Measurements from ENCODE around the gene PPP1R3G.

DNA sequence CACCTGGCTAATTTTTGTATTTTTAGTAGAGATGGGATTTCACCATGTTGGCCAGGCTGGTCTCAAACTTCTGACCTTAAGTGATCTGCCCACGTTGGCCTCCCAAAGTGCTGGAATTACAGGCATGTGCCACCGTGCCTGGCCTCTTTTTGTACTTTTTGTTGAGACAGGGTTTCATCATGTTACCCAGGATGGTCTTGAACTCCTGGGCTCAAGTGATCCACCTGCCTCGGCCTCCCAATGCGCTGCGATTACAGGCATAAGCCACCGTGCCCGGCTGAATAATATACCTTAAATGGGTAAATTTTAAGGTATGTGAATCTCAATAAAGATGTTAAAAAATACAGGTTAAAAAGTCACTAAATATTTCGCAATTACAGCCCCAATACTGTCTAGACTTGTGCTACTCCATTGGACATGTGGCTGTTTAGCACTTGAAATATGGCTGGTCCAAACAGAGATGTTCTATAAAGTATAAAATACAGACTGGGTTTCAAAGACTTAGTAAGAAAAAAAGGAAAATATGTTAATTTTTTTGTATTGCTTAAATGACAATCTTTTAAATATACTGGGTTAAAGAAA lies 42.1 kb downstream of the PPP1R3G start:
- no peak for TF ChIP-seq POLR2A (IDR thresholded peaks at IDR 0.05)
- TF ChIP-seq, protein P1, sequence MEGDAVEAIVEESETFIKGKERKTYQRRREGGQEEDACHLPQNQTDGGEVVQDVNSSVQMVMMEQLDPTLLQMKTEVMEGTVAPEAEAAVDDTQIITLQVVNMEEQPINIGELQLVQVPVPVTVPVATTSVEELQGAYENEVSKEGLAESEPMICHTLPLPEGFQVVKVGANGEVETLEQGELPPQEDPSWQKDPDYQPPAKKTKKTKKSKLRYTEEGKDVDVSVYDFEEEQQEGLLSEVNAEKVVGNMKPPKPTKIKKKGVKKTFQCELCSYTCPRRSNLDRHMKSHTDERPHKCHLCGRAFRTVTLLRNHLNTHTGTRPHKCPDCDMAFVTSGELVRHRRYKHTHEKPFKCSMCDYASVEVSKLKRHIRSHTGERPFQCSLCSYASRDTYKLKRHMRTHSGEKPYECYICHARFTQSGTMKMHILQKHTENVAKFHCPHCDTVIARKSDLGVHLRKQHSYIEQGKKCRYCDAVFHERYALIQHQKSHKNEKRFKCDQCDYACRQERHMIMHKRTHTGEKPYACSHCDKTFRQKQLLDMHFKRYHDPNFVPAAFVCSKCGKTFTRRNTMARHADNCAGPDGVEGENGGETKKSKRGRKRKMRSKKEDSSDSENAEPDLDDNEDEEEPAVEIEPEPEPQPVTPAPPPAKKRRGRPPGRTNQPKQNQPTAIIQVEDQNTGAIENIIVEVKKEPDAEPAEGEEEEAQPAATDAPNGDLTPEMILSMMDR (IDR thresholded peaks at IDR 0.05): no peak
